NCI-H1048 (cell line): ENCODE measurements around the gene ZNF688.

Experiments
- DNase-seq: peaks from one replicate; lab custom pipeline; 2025; lab: John Stamatoyannopoulos, UW

ZNF688 gene

DNA sequence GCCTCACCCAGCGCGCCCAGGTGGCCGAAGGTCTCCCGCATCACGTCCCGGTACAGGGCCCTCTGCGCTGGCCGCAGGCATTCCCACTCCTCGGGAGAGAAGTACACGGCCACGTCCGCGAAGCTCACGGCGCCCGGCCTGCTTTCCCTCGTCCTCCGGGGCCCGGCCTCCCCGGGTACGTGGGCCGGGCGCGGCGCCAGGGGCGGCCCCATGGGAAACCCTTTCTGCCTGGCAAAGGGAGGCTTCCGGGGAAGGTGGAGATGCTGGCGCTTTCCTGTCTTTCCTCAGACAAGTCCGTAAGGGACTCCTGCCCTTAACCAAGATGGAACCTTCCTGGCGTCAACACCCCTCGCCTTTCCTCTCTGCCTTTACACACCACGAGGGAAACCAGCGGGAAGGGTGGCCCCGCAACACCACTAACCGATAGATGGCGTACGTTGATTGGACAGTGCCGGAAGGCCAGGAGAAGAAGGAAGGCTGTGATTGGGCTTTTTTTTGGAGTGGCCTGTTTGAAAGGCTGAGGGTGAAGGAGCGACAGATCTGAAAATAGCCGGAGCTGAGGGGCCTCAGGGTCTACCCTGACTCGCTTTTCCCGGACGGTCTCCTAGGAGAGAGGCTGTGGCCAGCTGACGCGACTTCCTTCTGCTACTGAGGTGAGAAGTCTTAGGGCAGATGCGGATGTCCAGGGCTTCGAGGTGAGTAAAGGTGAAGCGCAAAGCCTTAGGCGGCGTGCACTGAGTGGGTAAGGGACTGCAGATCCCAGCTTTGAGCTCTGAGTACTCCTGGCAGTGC is 14.1 kb upstream of the ZNF688 start, which contains the start of gene ZNF785:
ZNF785 (minus strand) TSS at position 298 of the 792 bp plus-strand sequence; CDS start at position 212, 86 bp downstream.
- DNase-seq, result peak; percentile 90

DNA sequence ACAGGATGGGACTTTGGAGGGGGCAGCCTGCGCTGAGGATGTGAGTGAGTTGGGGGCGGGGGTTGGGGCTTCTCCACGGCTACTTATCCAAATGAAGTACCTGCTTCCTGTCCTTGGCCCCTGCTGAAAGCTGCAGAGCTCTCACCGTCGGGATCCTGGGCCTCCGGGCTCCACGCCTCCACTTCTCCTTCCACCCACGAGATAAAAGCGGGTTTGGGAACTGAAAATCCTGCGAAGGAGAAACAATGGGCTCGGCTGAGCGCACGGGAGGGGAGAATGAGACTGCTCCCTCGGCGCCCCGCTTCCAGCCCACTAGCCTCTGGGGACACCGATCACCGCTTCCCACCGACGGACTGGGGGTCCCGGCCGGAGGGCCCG is 13.5 kb upstream of the ZNF688 start:
- DNase-seq, result no peak

DNA sequence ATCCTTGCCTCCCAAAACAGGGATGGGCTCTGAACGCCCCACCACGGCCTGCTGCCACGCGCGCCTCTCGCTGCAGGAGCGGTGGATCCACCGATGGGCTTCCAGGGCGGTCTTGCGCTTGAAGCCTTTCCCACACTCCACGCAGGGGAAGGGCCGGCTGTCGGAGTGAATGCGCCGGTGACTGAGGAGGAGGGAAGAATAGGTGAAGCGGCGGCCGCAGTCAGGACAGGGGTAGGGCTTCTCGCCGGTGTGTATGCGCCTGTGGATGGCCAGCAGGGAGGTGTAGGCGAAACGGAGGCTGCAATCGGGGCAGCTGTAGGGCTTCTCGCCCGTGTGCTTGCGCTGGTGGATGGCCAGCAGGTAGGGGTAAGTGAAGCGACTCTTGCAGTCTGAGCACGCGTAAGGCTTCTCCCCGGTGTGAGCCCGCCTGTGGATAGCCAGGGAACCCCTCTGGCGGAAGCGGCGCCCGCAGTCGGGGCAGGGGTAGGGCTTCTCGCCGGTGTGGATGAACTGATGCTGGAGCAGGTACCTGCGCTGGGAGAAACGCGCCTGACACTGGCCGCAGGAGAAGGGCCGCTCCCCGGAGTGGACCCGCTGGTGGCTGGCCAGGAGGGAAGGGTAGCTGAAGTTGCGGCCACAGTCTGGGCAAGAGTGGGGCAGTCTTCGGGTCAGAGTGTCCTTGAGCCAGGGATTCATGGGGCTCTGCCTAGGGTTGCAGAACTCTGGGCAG is 11.3 kb upstream of the ZNF688 start:
- no peak for DNase-seq

DNA sequence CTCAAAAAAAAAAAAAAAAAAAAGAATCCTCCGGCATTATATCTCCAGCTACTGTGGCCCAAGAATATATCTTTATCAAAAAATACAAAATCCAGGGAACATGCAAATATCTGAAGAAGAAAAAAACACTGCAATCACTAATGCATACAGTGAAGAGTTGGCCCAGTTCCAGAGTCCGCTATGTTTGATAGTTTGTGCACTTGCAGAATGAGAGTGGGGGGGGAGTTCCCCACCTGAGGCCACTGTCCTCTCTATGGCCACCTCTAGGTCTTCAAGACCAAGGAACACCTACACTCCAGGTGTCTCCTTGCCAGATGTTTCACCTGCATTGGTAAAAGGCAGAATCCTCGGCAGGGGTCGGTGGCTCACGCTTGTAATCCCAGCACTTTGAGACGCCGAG is 9.9 kb upstream of the ZNF688 start:
- DNase-seq, result no peak

DNA sequence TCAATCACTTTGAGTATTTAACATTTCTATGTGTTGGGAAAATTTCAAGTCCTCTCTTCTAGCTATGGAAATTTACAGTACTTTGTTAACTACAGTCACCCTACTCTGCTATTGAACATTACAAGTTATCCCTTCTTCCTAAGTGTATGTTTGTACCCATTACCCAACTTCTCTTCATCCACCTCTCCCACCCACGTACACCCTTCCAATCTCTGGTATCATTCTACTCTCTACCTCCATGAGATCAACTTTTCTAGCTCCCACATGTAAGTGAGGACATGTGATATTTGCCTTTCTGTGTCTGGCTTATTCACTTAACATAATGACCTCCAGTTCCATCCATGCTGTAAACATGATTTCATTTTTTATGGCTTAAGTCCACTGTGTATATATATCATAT is 3.2 kb upstream of the ZNF688 start:
- DNase-seq, result no peak

DNA sequence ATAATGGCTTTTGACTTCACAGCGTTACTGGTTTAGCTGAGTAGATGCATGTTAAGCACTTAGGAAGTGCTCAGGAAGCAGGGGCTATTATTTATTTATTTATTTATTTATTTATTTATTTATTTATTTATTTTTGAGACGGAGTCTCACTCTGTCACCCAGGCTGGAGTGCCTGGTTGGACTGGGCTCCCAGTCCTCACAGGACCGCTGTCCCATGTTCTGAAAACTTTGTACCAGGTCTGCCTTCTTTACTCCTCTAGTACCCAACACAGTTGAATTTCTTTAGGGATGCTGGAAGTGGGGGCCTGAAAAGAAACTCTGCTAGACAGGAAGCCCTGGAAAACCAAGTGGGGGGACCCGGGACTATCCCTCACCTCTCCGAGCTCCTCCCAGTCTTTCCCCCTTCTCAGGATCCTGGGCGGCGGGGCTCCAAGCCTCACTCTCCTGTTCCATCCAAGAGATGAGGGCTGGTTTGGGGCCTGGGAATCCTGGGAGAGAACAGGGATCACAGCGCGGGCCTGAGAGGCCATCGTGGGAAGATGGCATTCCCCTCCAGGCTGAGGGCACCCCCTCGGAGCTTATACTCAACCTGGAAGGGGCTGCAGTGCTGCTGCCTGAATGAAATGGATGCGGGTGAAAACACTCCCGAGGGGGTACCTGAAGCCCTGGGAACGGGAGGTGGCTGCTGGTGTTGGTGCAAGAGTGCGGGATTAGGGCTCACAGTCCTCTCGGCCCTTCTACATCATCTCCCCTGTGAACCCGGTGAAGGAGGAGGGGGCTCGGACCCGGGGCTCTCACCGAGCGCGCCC is 674 bp downstream of the ZNF688 start:
- DNase-seq, result no peak

DNA sequence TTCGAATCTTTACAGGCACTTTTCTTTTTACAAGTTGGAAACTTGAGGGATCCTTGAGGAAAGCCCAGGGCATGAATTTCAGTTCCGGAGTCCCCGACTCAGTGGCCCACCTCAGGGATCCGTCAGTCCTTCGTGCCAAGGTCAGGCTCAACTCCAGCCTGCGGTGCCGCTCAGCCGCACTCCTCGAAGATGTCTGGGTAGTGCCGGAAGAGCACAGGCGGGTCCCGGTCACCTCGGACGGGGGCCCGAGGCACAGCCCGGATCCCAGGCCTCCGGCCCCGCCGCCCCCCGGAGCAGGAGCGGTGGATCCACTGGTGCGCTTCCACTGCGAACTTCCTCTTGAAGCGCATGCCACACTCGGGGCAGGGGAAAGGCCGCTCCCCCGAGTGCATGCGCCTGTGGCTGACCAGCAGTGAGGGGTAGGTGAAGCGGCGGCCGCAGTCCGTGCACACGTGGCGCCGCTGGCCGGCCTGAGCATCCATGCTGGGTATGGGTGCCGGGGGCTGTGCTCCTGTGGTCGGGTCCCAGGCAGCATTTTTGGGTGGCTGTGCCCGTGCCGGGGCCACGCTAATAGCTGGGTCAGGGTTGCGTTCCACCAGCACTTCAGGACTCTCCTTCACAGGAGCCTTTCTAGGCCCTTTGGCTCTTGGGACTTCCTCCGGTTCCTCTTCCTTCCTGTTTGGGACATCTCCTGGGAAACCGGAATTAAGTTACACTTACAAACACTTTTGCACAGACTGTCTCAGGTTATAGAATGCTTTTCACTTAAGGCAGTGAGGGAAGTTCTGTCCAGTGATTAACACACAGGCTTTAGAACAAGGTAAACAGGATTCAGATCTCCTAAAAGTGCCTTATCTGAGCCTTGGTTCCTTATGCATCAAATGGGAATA is 1.5 kb downstream of the ZNF688 start:
- no peak for DNase-seq

DNA sequence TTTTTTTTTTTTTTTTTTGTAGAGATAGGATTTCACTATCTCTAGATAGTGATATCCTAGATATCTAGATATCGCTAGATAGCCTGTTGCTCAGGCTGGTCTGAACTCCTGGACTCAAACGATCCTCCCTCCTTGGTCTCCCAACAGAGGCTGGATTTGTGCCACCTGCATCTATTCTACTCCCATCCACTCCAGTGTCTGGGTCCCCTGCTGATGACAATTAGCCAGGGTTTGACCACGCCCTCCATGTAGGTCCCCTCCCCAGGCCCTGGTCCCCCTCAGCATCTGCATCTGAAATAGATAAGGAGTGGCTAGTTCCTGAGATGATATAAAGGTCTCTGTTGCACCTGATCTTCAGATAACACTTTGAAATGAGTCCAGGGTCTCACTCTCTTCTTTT is 2.2 kb downstream of the ZNF688 start:
- no peak for DNase-seq

DNA sequence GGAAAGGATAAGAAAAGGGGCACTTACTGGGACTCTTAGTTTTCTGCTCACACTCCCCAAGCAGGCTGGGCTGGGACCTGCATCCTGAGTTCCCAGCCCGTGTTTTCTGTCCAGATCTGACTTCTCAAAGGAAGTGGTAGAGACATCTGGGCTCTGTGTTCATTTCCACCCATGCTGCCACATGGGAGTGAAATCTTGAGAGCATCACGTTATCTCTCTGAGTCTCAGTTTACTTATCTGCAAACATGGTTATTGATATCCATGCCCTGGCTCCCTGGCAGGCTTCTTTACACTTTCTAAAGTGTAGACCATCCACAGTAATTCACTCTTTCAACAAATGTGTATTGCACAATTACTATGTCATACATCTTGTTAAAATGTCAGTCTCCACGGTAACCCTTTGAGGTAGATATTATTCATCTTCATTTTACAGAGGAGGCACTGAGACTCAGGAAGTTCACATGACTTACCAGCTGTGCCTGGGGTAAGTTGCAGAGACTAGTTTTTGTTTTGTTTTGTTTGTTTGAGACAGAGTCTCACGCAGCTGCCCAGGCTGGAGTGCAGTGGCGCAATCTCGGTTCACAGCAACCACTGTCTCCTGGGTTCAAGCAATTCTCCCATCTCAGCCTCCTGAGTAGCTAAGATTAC is 3.4 kb downstream of the ZNF688 start:
- no peak for DNase-seq

DNA sequence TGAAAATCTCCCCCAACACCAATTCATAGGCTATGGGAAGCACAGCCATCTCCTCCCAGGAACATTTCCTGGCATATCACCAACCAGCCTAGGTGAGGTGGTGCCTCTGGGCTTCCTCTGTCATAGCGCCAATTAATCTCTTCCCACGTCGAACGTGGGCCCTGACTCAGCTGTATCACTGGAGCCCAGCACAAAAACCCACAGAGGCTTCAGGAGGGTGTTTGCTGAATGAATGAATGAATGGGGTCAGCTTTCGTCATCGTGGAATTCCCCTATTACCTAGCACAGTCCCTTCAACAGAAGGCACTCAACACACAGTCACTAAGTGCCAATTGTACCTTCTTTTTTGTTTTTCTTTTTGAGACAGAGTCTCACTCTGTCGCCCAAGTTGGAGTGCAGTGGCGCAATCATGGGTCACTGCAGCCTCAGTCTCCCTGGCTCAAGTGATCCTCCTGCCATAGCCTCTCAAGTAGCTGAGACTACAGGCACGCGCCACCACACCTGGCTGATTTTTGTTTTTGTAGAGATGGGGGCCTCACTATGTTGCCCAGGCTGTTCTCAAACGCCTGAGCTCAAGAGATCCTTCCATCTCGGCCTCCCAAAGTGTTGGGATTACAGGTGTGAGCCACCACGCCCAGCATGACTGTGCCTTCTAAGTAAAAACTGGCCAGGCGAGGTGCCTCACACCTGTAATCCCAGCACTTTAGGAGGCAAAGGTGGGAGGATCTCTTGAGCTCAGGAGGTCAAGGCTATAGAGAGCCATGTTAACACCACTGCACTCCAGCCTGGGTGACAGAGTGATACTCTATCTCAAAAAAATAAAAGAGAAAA is 4.1 kb downstream of the ZNF688 start:
- no peak for DNase-seq

DNA sequence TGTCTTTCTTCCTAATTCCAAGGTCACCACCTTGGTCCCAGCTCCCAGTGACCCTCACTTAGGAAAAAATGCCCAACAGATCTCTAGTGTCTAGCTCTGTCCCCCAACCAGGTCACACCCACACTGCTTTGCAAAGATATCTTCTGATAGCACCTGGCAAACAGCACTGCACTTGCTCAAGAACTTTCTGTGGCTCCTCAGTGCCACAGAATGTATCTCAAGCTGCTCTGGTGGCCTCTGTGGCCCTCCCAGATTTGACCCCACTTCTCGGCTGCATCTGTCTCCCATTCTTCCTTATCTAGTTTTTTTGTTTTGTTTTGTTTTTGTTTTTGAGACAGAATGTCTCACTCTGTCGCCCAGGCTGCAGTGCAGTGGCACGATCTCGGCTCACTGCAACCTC is 5.0 kb downstream of the ZNF688 start:
- no peak for DNase-seq

DNA sequence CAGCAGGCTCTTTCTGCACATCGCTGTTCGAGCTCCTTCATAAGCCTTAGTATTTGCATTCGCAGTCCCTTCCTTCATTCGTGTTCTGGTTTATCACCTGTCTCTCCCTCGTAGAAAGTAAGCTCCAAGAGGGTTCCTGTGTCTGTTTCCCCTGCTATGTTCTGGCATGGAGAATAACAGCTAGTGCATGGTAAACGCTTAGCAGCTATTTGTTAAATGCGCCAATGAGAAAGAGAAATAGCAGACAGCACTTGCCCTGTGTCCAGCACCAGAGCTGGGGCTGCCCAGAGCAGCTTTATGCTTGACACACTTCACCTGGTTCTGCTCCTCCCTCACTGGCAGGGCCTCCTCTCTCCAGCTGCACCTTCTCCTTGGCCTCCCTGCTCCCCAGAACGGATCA is 5.5 kb downstream of the ZNF688 start:
- DNase-seq, result no peak

DNA sequence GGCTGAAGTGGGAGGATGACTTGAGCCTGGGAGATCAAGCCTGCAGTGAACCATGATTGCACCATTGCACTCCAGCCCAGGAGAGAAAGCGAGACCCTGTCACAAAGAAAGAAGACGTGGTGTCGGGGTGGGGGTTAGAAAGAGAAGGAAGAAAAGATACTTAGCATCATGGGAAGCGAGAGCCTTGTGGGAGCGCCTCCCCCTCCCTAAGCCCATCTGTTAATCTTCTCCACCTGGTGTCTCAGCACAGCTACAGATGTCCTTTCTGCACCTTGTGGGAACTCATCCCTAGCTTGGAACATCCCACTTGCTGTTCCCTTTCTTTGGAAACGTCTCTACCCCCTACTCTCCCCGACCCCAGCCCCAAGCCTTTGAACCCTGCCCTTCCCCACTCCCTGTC is 6.0 kb downstream of the ZNF688 start:
- no peak for DNase-seq

DNA sequence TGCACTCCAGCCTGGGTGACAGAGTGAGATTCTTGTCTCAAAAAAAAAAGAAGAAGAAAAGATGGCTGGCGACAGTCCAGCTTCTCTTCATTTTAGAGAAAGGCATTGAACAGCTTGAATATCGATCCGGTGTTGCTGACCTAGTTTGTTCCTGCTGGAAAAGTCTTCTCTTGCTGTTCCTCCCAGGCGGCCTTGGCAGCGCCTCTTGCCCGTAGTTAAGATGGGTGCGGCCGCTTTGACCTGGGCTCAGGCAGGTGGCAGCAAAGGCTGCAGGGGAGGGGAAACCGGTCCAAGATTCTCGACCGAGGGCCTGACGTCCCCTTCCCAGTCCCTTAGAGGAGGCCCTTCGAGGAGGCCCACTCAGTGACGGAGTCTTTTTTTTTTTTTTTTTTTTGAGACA is 9.5 kb downstream of the ZNF688 start:
- DNase-seq, result no peak

DNA sequence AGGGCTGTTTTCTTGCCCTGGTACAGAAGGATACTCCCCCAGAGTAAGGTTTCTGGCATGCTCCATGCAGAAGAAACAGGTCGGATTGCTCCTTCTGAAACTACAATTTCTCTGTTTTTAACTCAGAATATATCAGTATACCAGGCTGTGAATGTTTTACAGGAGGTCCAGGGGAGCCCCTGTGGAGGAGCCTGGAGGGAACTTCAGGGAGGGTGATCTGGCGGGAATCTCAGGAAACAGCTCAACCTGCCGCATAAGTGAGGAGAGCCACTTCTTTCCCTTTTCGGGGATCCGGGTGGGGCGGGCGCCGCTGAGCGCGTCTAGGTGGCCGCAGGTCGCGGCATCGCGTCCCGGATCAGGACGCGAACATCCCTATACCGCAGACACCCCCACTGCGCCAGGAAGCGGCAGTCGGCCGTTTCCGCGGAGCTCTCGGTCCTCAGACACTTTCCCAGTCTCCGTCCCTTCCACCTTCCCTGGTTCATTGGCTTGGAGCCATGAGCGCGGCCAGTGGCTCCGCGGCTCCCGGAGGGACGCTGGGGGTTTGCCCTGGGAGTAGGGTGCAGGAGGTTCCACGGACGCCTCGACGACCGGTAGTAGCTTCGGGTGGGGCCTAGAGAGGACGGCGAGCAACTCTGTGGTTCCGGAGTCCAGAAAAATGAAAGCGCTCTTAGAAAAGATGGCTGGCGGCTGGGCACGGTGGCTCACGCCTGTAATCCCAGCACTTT is 10.3 kb downstream of the ZNF688 start:
- DNase-seq, result no peak

DNA sequence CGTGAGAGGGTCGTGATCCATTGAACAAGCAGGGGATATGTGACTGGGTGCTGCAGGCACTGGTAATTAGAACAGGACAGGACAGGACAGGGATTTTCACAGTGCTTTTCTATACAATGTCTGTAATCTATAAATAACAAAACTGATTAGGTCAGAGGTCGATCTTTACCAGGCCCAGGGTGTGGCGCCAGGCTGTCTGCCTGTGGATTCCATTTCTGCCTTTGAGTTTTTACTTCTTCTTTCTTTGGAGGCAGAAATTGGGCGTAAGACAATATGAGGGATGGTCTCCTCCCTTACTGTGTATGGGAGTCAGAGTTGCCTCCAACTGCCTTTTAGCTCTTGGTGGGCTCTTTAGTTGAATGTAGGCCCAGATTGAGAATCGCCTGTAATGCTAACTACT is 11.8 kb downstream of the ZNF688 start:
- DNase-seq, result no peak

DNA sequence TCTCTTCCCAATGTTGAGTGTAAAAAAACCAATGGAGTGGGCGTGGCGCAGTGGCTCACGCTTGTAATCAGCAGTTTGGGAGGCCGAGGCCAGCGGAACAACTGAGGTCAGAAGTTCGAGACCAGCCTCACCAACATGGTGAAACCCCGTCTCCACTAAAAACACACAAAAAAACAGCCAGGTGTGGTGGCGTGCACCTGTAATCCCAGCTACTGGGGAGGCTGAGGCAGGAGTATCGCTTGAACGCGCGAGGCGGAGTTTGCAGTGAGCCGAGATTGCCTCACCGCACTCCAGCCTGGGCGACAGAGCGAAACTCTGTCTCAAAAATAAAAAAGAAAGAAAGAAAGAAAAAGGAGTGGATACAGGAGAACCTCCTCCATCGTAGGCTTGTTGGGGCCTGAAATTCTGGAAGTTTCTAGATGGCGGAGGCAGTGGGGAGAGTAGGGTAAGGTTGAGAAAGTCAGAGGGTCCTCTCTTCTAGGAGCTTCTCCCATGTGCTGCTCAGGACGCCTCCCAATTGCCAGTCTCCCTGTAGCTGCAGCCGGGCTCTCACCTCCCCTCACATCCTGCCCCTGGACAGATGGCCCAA is 12.6 kb downstream of the ZNF688 start:
- DNase-seq, result no peak

DNA sequence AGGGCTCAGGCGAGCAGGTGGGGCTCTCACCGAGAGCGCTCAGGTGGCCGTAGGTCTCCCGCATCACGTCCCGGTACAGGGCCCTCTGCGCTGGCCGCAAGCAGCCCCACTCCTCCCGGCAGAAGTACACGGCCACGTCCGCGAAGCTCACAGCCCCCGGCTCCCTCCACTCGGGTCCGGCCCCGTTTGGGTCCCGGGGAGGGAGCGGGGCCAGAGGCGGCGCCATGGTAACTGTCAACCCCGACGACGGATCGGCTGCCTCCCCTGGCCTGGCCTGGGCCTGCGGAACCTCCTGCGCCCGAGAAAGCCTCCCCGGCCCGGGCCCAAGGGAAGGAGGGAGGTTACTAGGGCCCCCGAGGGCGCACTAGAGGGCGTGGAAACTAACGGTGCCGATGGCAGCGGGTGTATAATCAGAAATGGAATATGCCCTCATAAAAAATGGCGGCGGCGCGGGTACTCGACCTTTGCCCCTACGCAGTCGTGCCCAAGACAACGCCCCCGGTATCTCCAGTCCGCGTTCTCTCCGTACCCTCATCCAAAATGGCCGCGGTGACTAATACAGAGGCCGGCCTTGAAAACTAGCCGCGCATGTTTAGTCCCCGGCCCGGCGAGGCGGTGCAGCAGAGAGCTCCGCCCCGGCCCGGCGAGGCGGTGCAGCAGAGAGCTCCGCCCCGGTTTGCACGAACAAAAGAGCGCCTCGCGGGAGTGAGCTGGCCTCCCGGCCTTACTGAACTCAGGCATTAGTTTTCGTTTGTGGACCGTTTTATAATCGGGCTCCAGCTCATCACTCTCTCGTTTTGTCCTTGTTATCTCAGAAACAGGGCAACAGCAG is 13.3 kb downstream of the ZNF688 start, which contains the start of gene ZNF764:
ZNF764 (minus strand) TSS at position 418 of the 832 bp plus-strand sequence; CDS start at position 226, 192 bp downstream.
- peak; percentile 82 for DNase-seq
